GM19467 (cell line): ENCODE data around the gene DERA.
A peak's percentile ranks its signal among the peaks of the same experiment; 100 is the strongest.
"Not testable (repeated sequence)": the region's sequence is repeated elsewhere in the genome, so short reads cannot be mapped to it uniquely, and the experiment has no call there.

Experiments used
- ATAC-seq: cut with Tn5 transposase; IDR thresholded peaks from one replicate; pipeline ENCODE4 v1.9.1; 2021; ENCODE audit warnings: mild to moderate bottlenecking, moderate library complexity; ENCODE audit not compliant: unreplicated experiment

DERA gene

DNA sequence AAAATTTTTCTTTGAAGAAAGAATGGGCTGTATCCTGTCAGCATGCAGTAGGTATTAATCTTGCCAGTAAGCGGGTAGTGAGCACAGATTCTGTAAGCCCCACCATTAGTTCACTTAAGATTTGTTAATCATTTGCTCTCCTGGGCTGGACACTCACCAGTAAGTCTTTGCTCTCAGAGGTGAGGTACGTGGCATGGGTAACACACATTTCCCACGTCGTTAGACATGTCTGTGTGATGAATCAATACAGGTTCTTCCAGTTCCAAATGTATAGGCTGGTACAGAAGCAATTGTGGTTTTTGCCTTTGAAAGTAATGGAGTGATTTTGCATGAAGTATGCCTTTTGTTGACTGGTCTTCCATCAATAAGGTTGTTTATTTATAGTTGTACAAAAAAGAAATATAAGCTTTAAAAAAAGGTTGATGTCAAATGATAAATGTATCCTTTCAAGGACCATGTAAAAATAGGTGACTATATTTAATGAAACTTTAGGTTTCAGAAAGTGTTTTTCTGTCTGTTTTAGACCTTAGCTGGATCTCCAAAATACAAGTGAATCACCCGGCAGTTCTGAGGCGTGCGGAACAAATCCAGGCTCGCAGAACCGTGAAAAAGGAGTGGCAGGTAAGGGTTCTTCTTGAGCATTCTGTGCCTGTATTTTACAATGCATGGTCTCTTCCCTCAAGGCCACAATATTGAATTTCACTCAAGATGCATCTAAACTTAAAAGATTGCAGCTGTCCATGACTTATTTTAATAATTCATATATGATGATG is 45.5 kb downstream of the DERA start:
- ATAC-seq: no peak

DNA sequence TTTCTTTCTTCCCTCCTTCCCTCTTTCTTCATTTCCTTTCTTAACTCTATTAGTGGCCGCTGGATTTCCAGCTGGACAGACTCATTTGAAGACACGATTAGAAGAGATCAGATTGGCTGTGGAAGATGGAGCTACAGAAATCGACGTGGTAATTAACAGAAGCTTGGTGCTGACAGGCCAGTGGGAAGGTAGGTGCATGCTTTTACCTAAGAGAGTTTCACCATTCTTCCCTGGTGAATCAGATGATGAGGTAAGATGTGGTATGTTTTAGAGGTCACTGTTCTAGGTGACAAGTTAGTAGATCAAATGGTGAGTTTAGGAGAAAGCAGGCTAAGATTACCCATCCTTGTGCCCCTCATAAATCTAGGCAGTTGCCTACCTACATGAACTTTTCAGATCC is 51.6 kb downstream of the DERA start:
- no peak for ATAC-seq

DNA sequence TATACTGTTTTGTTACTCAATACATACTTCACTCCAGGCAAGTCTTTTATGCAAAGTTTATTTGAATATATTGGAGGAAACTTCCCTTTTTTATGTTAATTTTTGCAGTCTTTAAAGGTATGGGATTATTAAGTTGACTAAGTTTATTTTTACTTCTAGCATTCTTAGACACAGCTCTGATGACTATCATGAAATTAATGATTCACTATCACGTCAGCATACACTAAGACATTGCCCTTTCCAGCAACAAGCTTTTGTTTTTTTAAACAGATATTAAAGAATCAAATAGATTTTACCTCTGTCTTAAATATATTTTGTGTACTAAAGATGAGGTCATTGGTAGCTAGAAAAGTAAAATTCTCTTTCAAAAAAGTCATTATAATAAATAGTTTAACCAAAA is 52.1 kb downstream of the DERA start:
- ATAC-seq: no peak

DNA sequence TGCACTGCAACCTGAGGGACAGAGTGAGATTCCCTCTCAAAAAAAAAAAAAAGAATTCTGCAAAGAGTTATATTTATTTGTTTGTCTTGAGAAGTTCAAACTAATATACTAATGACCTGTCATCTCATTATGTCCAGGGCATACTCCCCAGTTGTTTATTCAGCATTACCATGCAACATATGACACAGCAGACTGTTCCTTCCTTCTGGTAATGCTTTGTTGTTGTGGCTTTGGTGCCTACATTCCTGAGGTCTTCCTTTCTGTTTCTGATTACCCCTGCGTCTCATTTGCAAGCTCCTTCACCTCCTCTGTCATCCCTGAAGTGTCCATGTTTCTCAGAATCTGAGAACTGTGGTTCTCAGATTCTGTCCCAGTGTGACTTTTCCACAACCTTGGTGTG is 55.3 kb downstream of the DERA start:
- no peak for ATAC-seq

DNA sequence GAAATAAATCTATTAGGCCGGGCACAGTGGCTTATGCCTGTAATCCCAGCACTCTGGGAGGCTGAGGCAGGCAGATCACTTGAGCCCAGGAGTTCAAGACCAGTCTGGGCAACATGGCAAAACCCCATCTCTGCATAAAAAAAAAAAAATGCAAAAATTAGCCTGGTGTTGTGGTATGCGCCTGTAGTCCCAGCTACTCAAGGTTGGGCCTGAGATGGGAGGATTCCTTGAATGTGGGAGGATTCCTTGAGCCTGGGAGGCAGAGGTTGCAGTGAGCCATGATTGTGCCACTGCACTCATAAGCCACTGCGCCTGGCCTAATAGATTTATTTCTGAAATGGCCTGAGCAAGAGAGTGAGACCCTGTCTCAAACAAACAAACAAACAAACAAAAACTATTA is 55.9 kb downstream of the DERA start:
- ATAC-seq: not testable (repeated sequence)

DNA sequence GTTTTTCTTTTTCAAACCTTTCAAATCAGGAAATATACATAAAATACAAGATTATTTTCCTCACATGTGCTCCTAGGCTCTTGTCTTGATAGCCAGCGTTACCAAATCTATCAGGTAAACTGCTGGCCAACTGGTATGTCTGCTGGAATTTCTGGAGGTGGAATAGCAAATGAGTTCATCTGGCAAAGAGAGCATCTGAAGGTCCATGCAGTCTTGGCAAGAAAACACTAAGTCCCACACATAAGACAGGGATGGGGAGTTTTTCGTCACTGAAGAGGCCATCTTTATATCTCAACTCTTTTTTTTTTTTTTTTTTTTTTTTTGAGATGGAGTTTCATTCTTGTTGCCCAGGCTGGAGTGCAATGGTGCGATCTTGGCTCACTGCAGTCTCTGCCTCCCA is 60.1 kb downstream of the DERA start:
- ATAC-seq: no peak

DNA sequence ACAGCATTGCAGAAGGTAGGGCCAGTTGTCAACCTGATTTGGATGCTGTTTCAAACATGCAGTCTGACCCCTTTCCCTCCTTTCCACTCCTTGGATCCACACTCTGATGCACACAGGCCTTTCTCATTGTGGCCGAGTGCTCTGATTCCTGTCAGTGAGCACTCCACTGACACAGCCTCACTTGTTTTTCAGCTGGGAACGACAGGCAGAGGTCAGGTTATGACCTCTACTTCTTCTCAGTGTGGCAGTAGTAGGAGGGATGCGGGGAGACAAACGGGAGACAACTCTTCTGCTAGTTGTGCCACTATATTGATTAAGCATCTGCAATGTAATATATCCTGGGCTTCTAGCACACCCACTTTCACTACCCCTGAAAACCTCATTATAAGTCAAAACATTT is 61.8 kb downstream of the DERA start:
- no peak for ATAC-seq

DNA sequence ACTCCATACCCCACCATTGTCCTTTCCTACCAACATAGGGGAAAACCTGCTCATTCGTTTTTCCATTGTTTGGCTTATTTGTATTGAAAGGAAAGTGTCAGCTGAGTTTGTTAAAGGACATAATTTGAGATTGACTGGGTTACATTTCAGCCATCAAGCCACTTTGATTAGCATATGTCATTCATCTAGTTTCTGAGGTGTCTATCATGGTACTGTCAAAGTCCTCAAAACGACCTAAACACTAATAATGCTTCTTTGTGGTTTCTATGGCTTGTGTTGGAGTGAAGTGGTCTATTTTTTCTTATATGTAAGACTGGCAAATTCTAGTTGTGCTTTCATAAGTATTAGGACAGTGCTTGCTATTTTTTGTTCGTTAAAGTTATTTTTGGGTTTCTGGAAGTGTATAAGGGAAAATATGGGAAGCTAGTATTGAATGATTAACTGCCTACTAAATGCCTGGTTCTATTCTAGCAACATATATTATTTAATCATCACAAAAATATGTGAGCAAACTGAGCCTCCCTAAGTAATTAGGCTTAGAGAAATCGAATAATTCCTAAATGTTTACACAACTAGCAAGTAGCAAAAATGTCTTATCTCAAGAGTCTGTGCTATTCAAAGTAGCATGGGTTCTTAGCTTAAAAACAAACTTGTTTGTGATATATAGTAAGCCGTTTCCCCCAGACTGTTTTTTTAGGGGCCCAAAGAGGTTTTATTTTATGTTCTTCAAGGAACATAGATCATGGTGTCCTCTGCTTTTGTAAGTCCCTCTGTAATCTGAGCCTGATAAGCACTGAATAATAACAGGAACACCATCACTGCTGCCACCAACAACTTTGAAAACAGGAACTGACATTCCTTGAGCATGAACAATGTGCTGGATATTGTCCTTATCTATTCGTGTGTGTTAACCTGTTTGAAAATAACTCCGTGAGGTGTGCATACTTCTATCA is 67.1 kb downstream of the DERA start:
- no peak for ATAC-seq

DNA sequence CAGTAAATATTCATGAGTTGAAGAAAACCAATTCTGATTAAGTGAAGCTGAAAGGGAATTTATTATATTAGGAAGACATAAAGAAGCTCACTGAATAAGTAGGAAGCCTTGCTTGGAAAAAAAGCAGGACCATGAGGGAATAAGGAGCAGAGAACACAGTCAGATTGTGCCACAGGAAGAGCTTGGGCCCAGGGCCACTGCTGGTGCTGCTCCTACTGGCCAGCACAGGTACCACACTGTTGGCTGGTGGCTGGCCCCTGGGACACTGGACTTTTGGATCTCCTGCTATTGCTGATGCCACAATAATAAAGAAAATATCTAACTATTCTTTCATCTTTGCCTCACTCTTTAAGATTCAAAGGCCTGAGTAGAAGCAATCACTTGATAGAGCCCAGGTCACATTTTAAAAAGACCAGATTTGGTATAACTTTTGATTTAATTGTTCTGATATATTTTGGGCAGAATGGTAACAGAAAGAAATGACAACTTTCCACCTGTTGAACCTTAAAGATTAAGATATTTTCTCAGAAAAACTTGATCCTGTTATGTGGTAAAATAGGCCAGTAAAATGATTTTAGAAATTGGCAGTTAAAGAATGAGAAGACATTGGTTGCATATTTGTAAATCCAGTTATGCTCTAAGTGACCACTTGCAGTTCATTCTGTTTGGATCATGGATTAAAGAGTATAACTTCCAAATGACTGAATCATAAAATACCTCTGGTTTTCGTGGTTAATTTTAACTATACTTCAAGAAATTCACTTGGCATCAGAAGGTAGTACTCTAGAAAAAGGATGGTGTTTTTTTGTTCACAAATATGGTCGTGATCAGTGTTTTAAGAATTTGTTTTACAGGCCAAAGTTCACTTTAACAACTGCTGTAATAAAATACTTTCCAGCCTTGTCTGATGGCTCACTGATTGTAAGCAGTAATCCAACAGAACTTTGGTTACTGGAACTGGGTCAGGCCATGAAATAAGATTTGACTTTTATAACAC is 68.3 kb downstream of the DERA start:
- ATAC-seq: peak; percentile 72

DNA sequence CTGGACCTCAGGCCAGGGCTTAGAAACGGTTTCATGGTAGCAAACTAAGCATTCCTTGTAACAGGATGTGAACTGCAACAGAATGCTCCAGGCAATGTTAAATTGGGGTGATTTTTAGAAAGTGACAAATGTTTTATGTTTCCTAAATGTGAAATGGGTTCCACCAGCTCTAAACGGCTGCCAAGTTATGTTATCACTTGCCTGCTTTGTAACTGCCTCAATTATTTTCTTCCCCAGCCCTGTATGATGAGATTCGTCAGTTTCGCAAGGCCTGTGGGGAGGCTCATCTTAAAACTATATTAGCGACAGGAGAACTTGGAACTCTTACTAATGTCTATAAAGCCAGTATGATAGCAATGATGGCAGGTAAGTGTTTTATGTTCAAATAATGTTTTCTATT is 70.9 kb downstream of the DERA start:
- no peak for ATAC-seq

DNA sequence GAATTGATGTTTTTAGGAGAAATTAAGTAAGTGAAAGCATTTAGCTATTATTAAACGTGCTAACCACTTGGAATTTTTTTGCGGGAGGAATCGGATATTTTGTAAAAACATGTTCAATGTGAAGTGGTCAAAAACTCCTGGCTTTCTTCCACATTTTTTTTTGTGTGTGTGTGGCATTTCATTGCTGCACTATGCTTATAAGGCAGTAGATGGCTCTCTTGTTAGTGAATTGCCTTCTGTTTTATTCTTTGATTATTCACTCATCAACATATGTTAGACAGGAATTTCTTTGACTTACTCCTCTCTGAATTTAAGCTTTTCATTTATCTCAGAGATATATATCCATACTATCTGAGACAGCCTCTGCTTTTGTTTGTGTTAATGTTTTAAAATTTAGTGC is 71.3 kb downstream of the DERA start:
- ATAC-seq: no peak

DNA sequence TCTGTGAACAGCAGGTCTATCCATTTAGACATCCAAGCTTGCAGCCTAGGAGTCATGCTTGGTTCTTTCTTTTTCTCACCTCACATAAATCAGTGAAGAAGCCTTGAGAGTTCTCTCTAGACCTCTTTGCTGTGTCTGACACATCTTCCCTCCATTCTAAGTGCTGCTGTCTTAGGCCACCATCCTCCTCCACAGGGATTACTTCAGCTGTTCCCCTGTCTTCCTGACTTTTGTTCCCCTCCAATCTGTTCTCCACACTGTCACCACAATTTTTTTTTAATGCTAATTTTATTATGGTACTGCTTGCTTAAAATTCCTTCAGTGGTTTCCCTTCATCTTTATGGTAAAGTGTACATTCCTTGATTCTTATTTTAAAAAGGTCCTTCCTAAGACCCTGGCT is 71.8 kb downstream of the DERA start:
- no peak for ATAC-seq

DNA sequence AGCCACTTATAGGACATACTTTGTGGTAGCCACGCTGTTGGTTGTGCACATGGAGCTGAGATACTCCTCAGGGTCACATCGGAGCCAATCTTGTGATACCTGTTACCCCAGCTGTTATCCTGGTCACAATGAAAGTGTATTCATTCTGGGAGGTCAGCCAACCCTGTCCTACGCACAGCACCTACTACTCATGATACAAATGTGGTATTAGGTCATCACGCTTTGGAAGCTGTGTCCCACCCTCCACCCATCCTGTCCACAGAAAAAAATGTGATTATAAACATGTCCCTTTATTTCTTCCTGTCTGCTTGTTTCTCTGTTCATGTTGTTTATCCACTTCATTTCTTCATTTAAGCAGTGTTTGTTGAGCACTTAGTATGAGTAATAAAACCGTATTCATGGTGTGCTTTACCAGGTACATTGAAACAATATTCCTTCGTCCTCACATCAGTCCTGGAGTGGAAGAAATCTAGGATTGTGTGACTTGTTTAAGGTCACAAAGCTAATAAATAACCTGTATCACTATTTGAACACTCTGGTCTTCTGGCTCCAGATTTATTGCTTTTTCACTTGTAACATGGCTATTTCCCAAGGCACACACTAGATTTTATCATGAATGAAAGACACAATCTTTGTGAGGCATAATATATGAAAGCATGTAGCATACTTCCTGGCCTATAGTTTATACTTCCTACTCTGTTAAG is 73.1 kb downstream of the DERA start:
- ATAC-seq: no peak

DNA sequence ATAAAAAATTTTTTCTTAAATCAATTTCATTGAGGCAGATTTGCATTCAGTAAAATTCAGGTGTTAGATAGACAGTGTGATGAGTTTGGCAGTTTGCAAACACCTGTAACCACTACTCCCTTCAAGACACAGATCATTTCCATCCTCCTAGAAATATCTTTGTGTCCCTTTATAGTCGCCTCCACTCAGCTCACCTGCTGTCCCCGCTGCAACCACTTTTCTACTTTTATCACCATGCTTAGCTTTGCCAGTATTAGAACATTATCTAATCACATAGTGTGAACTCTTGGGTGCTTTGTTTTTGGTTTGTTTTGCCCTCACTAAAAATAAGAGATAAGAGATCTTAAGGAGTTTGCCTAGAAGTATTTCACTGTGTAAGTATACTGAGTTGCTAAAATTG is 73.8 kb downstream of the DERA start:
- ATAC-seq: no peak

DNA sequence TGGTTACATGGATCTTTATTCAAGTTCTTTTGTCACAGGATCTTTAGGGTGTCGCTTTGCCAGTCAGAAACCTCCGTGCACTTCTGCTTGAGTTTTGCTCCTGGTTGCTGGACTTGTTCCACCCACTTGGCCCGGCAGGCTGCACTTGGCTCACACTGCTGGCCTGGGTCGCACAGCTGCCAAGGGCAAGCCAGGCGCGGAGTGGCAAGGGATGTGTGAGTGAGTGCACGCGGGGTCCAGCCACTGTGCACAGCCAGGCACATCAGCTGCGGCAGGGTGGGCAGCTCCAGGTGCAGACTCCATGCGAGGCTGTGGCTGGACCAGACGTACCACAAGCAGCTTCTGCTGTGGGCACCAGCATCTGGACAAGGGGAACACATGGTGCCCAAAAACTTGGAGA is 76.6 kb downstream of the DERA start:
- ATAC-seq: no peak

DNA sequence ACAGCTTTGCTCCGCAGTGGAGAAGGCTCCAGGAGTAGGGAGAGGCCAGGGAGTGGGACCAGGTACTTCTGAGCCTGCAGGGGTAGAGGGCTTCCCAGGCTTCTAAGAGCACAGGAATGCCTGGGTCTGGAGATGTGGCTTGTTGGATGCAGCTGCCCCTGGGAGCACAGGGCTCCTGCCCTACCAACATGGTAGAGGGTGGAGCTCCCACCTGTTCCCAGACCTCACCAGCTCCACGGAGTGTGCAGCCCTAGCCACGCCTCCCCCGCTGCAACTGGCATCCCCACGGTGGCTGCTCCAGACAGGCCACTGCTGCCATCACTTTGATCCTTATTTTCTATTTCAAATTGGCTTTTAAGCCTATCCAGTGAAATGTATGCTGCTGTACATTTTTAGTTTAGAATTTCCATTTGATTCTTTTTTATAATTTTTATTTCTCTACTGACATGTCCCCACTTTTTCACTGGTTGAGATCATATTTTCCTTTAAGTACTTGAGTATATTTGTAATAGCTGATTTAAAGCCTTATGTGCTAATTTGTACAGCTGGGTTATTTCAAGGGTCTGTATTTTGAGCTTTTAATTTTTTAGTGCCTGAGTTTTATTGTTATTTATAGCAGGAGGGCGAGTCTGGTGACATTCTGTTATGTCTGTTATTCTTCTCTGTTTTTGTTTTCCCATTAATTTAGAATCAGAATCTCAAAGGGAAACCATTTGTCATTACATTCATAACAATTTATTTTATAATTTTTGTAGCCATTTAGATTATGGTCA is 78.0 kb downstream of the DERA start:
- ATAC-seq: no peak

DNA sequence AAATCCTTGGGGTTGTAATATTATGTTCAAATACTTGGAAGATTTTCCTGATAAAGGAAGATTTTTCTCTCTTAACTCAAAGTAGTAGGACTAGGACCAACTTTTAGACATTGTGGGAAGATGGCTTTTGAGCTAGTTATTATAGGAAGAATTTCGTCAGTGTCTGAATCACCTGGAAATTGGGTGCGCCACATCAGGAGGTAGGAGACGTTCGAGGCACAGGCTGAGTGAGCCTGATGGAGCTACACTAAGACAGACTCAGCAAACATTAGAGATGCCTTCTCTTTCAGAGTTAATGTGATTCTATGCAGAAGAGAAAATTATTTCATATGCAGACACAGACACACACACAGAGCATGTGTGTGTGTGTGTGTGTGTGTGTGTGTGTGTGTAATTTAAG is 84.7 kb downstream of the DERA start:
- ATAC-seq: no peak

DNA sequence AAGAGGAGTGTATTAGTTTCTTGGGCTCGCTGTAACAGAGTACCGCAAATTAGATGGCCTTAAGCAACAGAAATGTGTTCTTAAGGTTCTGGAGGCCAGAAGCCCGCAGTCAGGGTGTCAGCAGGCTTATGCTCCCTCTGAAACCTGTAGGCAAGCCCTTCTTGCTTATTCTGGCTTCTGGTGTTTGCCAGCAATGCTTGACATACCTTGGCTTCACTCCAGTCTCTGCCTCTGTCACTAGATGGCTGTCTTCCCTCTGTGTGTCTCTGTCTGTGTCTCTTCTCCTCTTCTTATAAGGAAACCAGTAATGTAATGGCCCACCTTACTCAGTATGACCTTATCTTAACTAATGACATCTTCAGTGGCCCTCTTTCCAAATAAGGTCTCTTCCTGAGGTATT is 85.1 kb downstream of the DERA start:
- ATAC-seq: no peak

DNA sequence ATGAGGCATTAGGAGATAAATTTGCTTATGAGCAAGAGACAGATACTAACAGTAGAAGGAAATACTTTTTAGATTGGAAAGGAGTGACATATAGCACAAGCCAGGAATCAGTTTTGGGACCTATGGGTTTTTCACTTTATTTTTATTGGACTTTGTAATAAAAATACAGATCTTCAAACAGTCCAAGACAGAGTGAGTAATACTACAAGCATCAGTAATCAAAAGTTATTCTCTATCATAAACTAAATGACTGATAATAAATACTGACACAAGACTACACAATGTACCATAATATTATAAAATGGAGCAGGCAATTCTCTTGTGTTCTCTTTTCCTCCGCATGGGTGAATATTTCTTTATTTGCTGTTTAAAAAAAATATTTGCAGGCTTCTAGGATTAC is 85.8 kb downstream of the DERA start:
- no peak for ATAC-seq

DNA sequence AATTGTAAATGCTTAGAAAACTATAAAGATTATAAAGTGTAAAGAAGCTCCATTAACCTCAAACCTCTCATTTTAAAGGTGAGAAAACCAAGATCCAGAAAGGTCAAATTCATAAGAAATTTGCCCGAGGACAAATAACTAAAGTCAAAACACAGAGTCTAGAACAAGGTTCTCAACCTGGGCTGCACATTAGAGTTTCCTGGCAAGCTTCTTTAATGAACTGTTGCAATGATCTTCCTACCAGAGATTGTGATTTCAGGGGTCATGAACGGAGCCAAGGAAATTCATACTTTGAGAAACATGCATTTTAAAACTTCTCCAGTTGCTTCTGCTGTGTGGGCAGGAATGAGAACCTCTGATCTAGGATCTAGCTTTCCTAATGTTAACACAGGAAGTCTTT is 86.8 kb downstream of the DERA start:
- ATAC-seq: no peak
